Sigmoid colon (tissue), 4 donors: ENCODE measurements around the gene LY9.

Source experiments
- CTCF ChIP-seq, 4 experiments: fragments of 450-650 bp in 3 of 4; fragments of 200-600 bp in 1 of 4; IDR thresholded peaks; one replicate each; pipeline ENCODE4 v1.5.1; 2016 to 2019; ENCODE audit warnings: antibody characterized with exemption in 4 of 4, mild to moderate bottlenecking in 3 of 4, moderate library complexity in 2 of 4
- EP300 ChIP-seq, 4 donors: sonication (generic); formaldehyde crosslinking; IDR thresholded peaks; one replicate each; pipeline ENCODE4 v1.6.1; 2017; ENCODE audit warnings: antibody characterized with exemption in 4 of 4
- POLR2A ChIP-seq, 2 donors: fragments of 450-650 bp; IDR thresholded peaks; one replicate each; pipeline ENCODE4 v1.6.1; 2016; ENCODE audit warnings: antibody characterized with exemption in 2 of 2, mild to moderate bottlenecking in 2 of 2, moderate library complexity in 2 of 2
- POLR2AphosphoS5 ChIP-seq, 4 donors: sonication (generic); formaldehyde crosslinking; IDR thresholded peaks; one replicate each; pipeline ENCODE4 v1.6.1; 2017; ENCODE audit warnings: antibody characterized with exemption in 4 of 4

DNA sequence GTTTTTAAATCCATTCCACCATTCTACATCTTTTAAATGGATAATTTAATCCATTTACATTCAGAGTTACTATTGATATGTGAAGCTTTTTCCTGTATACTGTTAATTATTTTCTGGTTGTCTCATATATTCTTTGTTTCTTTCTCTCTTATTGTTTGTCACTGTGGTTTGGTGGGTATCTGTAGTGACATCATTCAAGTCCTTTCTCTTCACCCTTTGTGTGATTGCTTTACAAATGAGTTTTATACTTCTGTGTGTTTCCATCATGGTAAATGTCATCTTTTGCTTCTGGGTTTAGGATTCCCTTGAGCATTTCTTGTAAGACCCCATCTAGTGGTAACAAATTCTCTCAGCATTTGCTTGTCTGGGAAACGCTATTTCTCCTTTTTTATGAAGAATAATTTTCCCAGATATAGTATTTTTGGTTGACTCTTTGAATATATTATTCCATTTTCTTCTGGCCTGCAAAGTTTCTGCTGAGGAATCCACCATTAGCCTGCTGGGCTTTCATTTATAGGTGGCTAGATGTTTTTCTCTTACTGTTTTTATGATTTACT, 10.2 kb downstream of the LY9 start:
- no peak for TF ChIP-seq CTCF (IDR thresholded peaks at IDR 0.05)
- no peak for TF ChIP-seq POLR2A (IDR thresholded peaks at IDR 0.05)
- TF ChIP-seq EP300 (IDR thresholded peaks at IDR 0.05) = no peak
- TF ChIP-seq POLR2AphosphoS5 (IDR thresholded peaks at IDR 0.05) = no peak
